NOMO-1 (cell line): ENCODE data around the gene RSPH3.
"Not testable (repeated sequence)": the region's sequence is repeated elsewhere in the genome, so short reads cannot be mapped to it uniquely, and the experiment has no call there.

Experiments used
- DNase-seq, 2 experiments: peaks; one replicate each; lab custom pipeline; 2025; ENCODE audit not compliant: unreplicated experiment in 2 of 2; lab: John Stamatoyannopoulos, UW

Gene RSPH3

GRCh38 chr6:158999666-159000403 lies at the start of gene RSPH3:
Gene RSPH3 (minus strand): TSS chr6:159000202. CDS start chr6:158999550, 652 bp downstream.
- DNase-seq: peak; percentile 80 to 89

GRCh38 chr6:159047891-159048685 lies 48.1 kb upstream of the RSPH3 start:
- DNase-seq: no peak

- no peak for DNase-seq
These were observed 45.8 kb upstream of the RSPH3 start for GRCh38 chr6:159045801-159046200.

GRCh38 chr6:159044899-159045727 lies 45.1 kb upstream of the RSPH3 start, which contains the start of gene TAGAP:
Gene TAGAP (minus strand): TSS chr6:159044991. CDS start chr6:159044146, 845 bp downstream.
- DNase-seq: peak; percentile 95 to 96

- peak in 1 of 2 experiments; percentile 22 for DNase-seq
These were observed 43.9 kb upstream of the RSPH3 start for GRCh38 chr6:159043947-159044346.

GRCh38 chr6:159043251-159043650 lies 43.2 kb upstream of the RSPH3 start:
- DNase-seq: peak; percentile 21 to 29

GRCh38 chr6:159042826-159043181 lies 42.8 kb upstream of the RSPH3 start:
- DNase-seq: no peak

- peak; percentile 70 to 93 for DNase-seq
These were observed 42.2 kb upstream of the RSPH3 start for GRCh38 chr6:159042003-159042825.

- no peak for DNase-seq
These were observed 41.2 kb upstream of the RSPH3 start for GRCh38 chr6:159041181-159041580.

GRCh38 chr6:159039885-159040258 lies 39.9 kb upstream of the RSPH3 start:
- no peak for DNase-seq

- DNase-seq: peak; percentile 82 to 99
These were observed 39.2 kb upstream of the RSPH3 start for GRCh38 chr6:159038914-159039884.

- DNase-seq: not testable (repeated sequence)
These were observed 38.3 kb upstream of the RSPH3 start for GRCh38 chr6:159038318-159038717.

- no peak for DNase-seq
These were observed 37.8 kb upstream of the RSPH3 start for GRCh38 chr6:159037756-159038290.

- no peak for DNase-seq
These were observed 36.7 kb upstream of the RSPH3 start for GRCh38 chr6:159036673-159037072.

- no peak for DNase-seq
These were observed 35.9 kb upstream of the RSPH3 start for GRCh38 chr6:159035891-159036290.

GRCh38 chr6:159033160-159034049 lies 33.4 kb upstream of the RSPH3 start:
- DNase-seq: peak in 1 of 2 experiments; percentile 25

GRCh38 chr6:159031846-159032245 lies 31.8 kb upstream of the RSPH3 start:
- peak in 1 of 2 experiments; percentile 54 for DNase-seq

GRCh38 chr6:159030168-159030567 lies 30.2 kb upstream of the RSPH3 start:
- no peak for DNase-seq
